Fibroblast of the aortic adventitia (primary cell): ENCODE data around the gene MAPT. TPM values are rescaled to one million over a fixed set of nuclear protein-coding genes. Genes with fewer than 3 reads are reported as not detected.

Source experiments
- DNase-seq: peaks from one replicate; pipeline ENCODE4 v3.0.0-alpha.2; 2010; ENCODE audit warnings: low read depth
- H3K4me3 ChIP-seq: 2 replicates; pipeline ENCODE4 v1.5.1; 2011; ENCODE audit warnings: low read depth, mild to moderate bottlenecking, control low read depth, low read length, moderate library complexity
- CTCF ChIP-seq: IDR thresholded peaks from 2 replicates; pipeline ENCODE4 v1.5.1; 2011; ENCODE audit warnings: mild to moderate bottlenecking, low read length, control low read depth, inconsistent platforms; ENCODE audit not compliant: insufficient read depth
- total RNA-seq: library from RNA; depleted of rRNA; stranded (reverse); fragments of >200 nt; gene quantifications from 2 replicates; pipeline ENCODE4 v1.2.3, GENCODE V29; 2012; ENCODE audit warnings: low replicate concordance

The MAPT gene
- total RNA-seq, 1 donor: 0.54 TPM

GRCh38 chr17:45906237-45906636 is 11.9 kb downstream of the MAPT start:
- no peak overlapping the region for H3K4me3 ChIP-seq
- no peak for TF ChIP-seq CTCF
- no peak for DNase-seq

GRCh38 chr17:45906927-45907622 is 12.7 kb downstream of the MAPT start:
- no peak for TF ChIP-seq CTCF
- H3K4me3 ChIP-seq: no peak overlapping the region
- DNase-seq: no peak

- DNase-seq: no peak
- no peak for TF ChIP-seq CTCF
- H3K4me3 ChIP-seq: no peak overlapping the region
Observed at GRCh38 chr17:45907750-45908395, 13.5 kb downstream of the MAPT start.

- H3K4me3 ChIP-seq: no peak overlapping the region
- TF ChIP-seq CTCF: no peak
- no peak for DNase-seq
Observed at GRCh38 chr17:45908460-45908859, 14.1 kb downstream of the MAPT start.

GRCh38 chr17:45908935-45909334 is 14.6 kb downstream of the MAPT start:
- TF ChIP-seq CTCF: no peak
- no peak overlapping the region for H3K4me3 ChIP-seq
- no peak for DNase-seq

- H3K4me3 ChIP-seq: no peak overlapping the region
- no peak for TF ChIP-seq CTCF
- no peak for DNase-seq
Observed at GRCh38 chr17:45910667-45911066, 16.3 kb downstream of the MAPT start.
